ENCODE results near the gene COL9A1.

Gene COL9A1

GRCh38 chr6:70183538-70183937 is 119.3 kb downstream of the COL9A1 start:
- no peak for DNase-seq
- Histone ChIP-seq H3K9me3 (no peaks in the 10 kb centered on the region), H3K4me3 (no peak overlapping the region), H3K27me3 (no peaks in the 10 kb centered on the region), H3K4me1 (no peaks in the 10 kb centered on the region), H3K27ac (no peak overlapping the region), H3K36me3 (no peaks in the 10 kb centered on the region)
- intact Hi-C loops (cut with DNase I; ENCODE audit: low total_unique reads), result no loop called here
- no peak for TF ChIP-seq CTCF (IDR thresholded peaks at IDR 0.05)

GRCh38 chr6:70180901-70181599 is 121.8 kb downstream of the COL9A1 start:
- Histone ChIP-seq H3K27ac (no peak overlapping the region), H3K36me3 (no peaks in the 10 kb centered on the region), H3K4me3 (no peak overlapping the region), H3K4me1 (no peaks in the 10 kb centered on the region), H3K27me3 (no peaks in the 10 kb centered on the region), H3K9me3 (no peaks in the 10 kb centered on the region)
- TF ChIP-seq CTCF (IDR thresholded peaks at IDR 0.05), result no peak
- intact Hi-C loops (cut with DNase I; ENCODE audit: low total_unique reads), result no loop called here
- DNase-seq, result no peak

GRCh38 chr6:70180183-70180900 is 122.5 kb downstream of the COL9A1 start:
- Histone ChIP-seq H3K27me3 (no peaks in the 10 kb centered on the region), H3K36me3 (no peaks in the 10 kb centered on the region), H3K27ac (no peak overlapping the region), H3K4me1 (no peaks in the 10 kb centered on the region), H3K9me3 (no peaks in the 10 kb centered on the region), H3K4me3 (no peak overlapping the region)
- intact Hi-C loops (cut with DNase I; ENCODE audit: low total_unique reads), result no loop called here
- TF ChIP-seq CTCF (IDR thresholded peaks at IDR 0.05), result no peak
- DNase-seq, result no peak

- Histone ChIP-seq H3K4me3 (no peak overlapping the region), H3K9me3 (no peaks in the 10 kb centered on the region), H3K4me1 (no peaks in the 10 kb centered on the region), H3K27ac (no peak overlapping the region), H3K27me3 (no peaks in the 10 kb centered on the region), H3K36me3 (no peaks in the 10 kb centered on the region)
- no peak for TF ChIP-seq CTCF (IDR thresholded peaks at IDR 0.05)
- no peak for DNase-seq
- intact Hi-C loops (cut with DNase I; ENCODE audit: low total_unique reads), result loop anchor here (5.0 kb wide), 1 partner anchor 850 kb away; no protein-coding TSS in a partner anchor
These were observed 125.9 kb downstream of the COL9A1 start for GRCh38 chr6:70176842-70177550.

GRCh38 chr6:70175770-70176169 is 127.1 kb downstream of the COL9A1 start:
- Histone ChIP-seq H3K27me3 (no peaks in the 10 kb centered on the region), H3K36me3 (no peaks in the 10 kb centered on the region), H3K4me1 (no peaks in the 10 kb centered on the region), H3K9me3 (no peaks in the 10 kb centered on the region), H3K4me3 (no peak overlapping the region), H3K27ac (no peak overlapping the region)
- no peak for TF ChIP-seq CTCF (IDR thresholded peaks at IDR 0.05)
- intact Hi-C loops (cut with DNase I; ENCODE audit: low total_unique reads), result loop anchor here (5.0 kb wide), 1 partner anchor 852 kb away; no protein-coding TSS in a partner anchor
- no peak for DNase-seq

All from tibial artery (tissue), 4 donors.